Vagina (tissue), 2 donors: ENCODE data around the gene FRMD7.

ENCODE experiments used
- POLR2A ChIP-seq, 2 donors: fragments of 450-650 bp; IDR thresholded peaks; one replicate each; pipeline ENCODE4 v1.6.1; 2017; ENCODE audit warnings: antibody characterized with exemption in 2 of 2, mild to moderate bottlenecking in 2 of 2, moderate library complexity in 2 of 2
- POLR2AphosphoS5 ChIP-seq, 2 donors: sonication (generic); formaldehyde crosslinking; IDR thresholded peaks; one replicate each; pipeline ENCODE4 v1.9.0; 2017; ENCODE audit warnings: antibody characterized with exemption in 2 of 2, mild to moderate bottlenecking in 2 of 2, low read depth in 1 of 2; ENCODE audit not compliant: insufficient read depth in 1 of 2
- TF ChIP-seq, protein P1 (sequence below), 3 experiments: fragments of 450-650 bp in 2 of 3; fragments of 200-600 bp in 1 of 3; sonication (generic) in 1 of 3; IDR thresholded peaks; one replicate each; pipeline ENCODE4 v1.5.1; 2017 to 2019; ENCODE audit warnings: antibody characterized with exemption in 3 of 3, mild to moderate bottlenecking in 2 of 3, moderate library complexity in 2 of 3

DNA sequence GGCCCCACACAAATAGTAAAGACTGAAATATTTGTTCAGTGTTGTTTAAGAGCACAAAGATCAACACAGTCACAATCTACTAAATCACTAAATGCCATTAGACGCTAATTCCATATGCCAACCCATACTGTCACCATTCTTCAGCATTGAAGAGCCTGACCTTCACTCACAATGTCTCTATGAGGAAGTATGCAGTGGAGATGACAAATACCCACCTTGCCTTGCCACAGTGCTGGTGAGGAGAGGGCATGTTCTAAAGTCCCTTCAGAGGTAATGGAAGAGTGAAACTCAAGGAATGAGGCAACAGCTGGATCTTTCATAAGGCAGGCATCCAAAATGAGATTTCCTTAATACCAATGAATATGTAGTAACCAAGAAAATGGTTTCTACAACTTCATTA lies 50.4 kb downstream of the FRMD7 start:
- TF ChIP-seq, protein P1, sequence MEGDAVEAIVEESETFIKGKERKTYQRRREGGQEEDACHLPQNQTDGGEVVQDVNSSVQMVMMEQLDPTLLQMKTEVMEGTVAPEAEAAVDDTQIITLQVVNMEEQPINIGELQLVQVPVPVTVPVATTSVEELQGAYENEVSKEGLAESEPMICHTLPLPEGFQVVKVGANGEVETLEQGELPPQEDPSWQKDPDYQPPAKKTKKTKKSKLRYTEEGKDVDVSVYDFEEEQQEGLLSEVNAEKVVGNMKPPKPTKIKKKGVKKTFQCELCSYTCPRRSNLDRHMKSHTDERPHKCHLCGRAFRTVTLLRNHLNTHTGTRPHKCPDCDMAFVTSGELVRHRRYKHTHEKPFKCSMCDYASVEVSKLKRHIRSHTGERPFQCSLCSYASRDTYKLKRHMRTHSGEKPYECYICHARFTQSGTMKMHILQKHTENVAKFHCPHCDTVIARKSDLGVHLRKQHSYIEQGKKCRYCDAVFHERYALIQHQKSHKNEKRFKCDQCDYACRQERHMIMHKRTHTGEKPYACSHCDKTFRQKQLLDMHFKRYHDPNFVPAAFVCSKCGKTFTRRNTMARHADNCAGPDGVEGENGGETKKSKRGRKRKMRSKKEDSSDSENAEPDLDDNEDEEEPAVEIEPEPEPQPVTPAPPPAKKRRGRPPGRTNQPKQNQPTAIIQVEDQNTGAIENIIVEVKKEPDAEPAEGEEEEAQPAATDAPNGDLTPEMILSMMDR (IDR thresholded peaks at IDR 0.05): no peak
- TF ChIP-seq POLR2A (IDR thresholded peaks at IDR 0.05): no peak
- TF ChIP-seq POLR2AphosphoS5 (IDR thresholded peaks at IDR 0.05; ENCODE audit: insufficient read depth in 1 of 2, low read depth in 1 of 2): no peak
